ENCODE data around the gene PGBD2. TPM values are rescaled to one million over a fixed set of nuclear protein-coding genes. Genes with fewer than 3 reads are reported as not detected.

The PGBD2 gene
- total and polyA plus RNA-seq, 2 of the 13 experiments (the other 11 are each of a cell fraction or from before 2014, with no cell fraction given) = 6.0 to 7.4 TPM

GRCh38 chr1:248906009-248906752 lies at the start of gene PGBD2 (continued):
- peak; percentile 85; the same call in 1 of the 2 replicates for TF ChIP-seq ZSCAN5A (CRISPR knock-in tag; IDR thresholded peaks at IDR 0.05; ENCODE audit: borderline replicate concordance)
- peak; percentile 78; the same call in 1 of the 2 replicates for TF ChIP-seq TOE1 (CRISPR knock-in tag; IDR thresholded peaks at IDR 0.05)
- 0 out of 2 replicates have a peak, but pooled peaks have one; percentile 41 for TF ChIP-seq PITX1 (CRISPR knock-in tag; IDR thresholded peaks at IDR 0.05)
- TF ChIP-seq FOSL2 (CRISPR knock-in tag; IDR thresholded peaks at IDR 0.05) = no peak; the same call in 1 of the 2 replicates
- peak; percentile 33; the same call in 1 of the 2 replicates for TF ChIP-seq ZNF639 (CRISPR knock-in tag; conservative IDR thresholded peaks at IDR 0.05)
- TF ChIP-seq RFX1 (IDR thresholded peaks at IDR 0.05) = no peak
- no peak; the same call in 1 of the 2 replicates for TF ChIP-seq ZNF670 (CRISPR knock-in tag; IDR thresholded peaks at IDR 0.05; ENCODE audit: borderline replicate concordance)
- TF ChIP-seq ZNF773 (CRISPR knock-in tag; IDR thresholded peaks at IDR 0.05; ENCODE audit: borderline replicate concordance) = 0 out of 2 replicates have a peak, but pooled peaks have one; percentile 84
- TF ChIP-seq SUZ12 (IDR thresholded peaks at IDR 0.05; ENCODE audit: low read depth, low read length) = no peak
- TF ChIP-seq ZNF280B (CRISPR knock-in tag; IDR thresholded peaks at IDR 0.05; ENCODE audit: borderline replicate concordance) = peak; percentile 96
- TF ChIP-seq CREB3 (CRISPR knock-in tag; IDR thresholded peaks at IDR 0.05) = 0 out of 2 replicates have a peak, but pooled peaks have one; percentile 12
- TF ChIP-seq ZFP36L1 (CRISPR knock-in tag; IDR thresholded peaks at IDR 0.05) = no peak; the same call in 1 of the 2 replicates
- TF ChIP-seq ATF4 (CRISPR knock-in tag; IDR thresholded peaks at IDR 0.05) = peak in 1 of 2 experiments; percentile 24; a peak in 1 of 4 replicates
- peak; percentile 52; the same call in 1 of the 2 replicates for TF ChIP-seq ZHX1 (CRISPR knock-in tag; IDR thresholded peaks at IDR 0.05; ENCODE audit: low read depth)
- peak; percentile 87; the same call in 1 of the 2 replicates for TF ChIP-seq GTF3A (CRISPR knock-in tag; conservative IDR thresholded peaks at IDR 0.05)
- TF ChIP-seq SMC3 (IDR thresholded peaks at IDR 0.05; ENCODE audit: low read length) = no peak
- TF ChIP-seq TFE3 (CRISPR knock-in tag; IDR thresholded peaks at IDR 0.05) = no peak; the same call in 1 of the 2 replicates

All from HepG2 (cell line).